Liver (tissue), 9 donors: ENCODE data around the gene TMEM175. TPM values are rescaled to one million over a fixed set of nuclear protein-coding genes. Genes with fewer than 3 reads are reported as not detected.

Experiments used
- DNase-seq: peaks from one replicate; pipeline ENCODE4 v3.0.0-alpha.2; 2017; ENCODE audit warnings: low spot score
- H3K27ac ChIP-seq, 2 donors: one replicate each; pipeline ENCODE4 v1.7.0; 2013; ENCODE audit warnings: inconsistent platforms in 2 of 2, low read length in 2 of 2, control low read depth in 1 of 2, low read depth in 1 of 2, mild to moderate bottlenecking in 1 of 2
- H3K27me3 ChIP-seq, 4 donors: one replicate each; pipeline versions ENCODE4 v1.6.1 to v1.7.0; 2013; ENCODE audit warnings: low read length in 3 of 4, inconsistent platforms in 1 of 4, mild to moderate bottlenecking in 1 of 4, moderate library complexity in 1 of 4; ENCODE audit not compliant: control insufficient read depth in 4 of 4, insufficient read depth in 4 of 4
- H3K36me3 ChIP-seq, 4 donors: one replicate each; pipeline versions ENCODE4 v1.6.1 to v1.7.0; 2013; ENCODE audit warnings: low read length in 3 of 4, mild to moderate bottlenecking in 3 of 4, low read depth in 1 of 4, moderate library complexity in 1 of 4; ENCODE audit not compliant: control insufficient read depth in 4 of 4, insufficient read depth in 3 of 4
- H3K4me1 ChIP-seq, 4 donors: one replicate each; pipeline versions ENCODE4 v1.6.1 to v1.7.0; 2013; ENCODE audit warnings: low read length in 3 of 4, mild to moderate bottlenecking in 3 of 4, moderate library complexity in 1 of 4; ENCODE audit not compliant: control insufficient read depth in 4 of 4, insufficient read depth in 4 of 4
- H3K4me3 ChIP-seq, 3 donors: one replicate each; pipeline versions ENCODE4 v1.6.1 to v1.7.0; 2013; ENCODE audit warnings: low read length in 3 of 3, control low read depth in 1 of 3, low read depth in 1 of 3, mild to moderate bottlenecking in 1 of 3
- H3K9ac ChIP-seq, 2 donors: one replicate each; pipeline ENCODE4 v1.7.0; 2013; ENCODE audit warnings: low read length in 2 of 2, mild to moderate bottlenecking in 2 of 2, moderate library complexity in 2 of 2, control low read depth in 1 of 2, low read depth in 1 of 2
- H3K9me3 ChIP-seq, 4 donors: one replicate each; pipeline versions ENCODE4 v1.6.1 to v1.7.0; 2013; ENCODE audit warnings: low read length in 3 of 4; ENCODE audit not compliant: control insufficient read depth in 4 of 4
- ATF3 ChIP-seq: IDR thresholded peaks from 2 replicates; pipeline ENCODE4 v1.6.1; 2016; ENCODE audit warnings: antibody characterized with exemption
- CTCF ChIP-seq: fragments of 150-350 bp; IDR thresholded peaks from 2 replicates; pipeline ENCODE4 v1.5.1; 2017; ENCODE audit warnings: improper control_type of control experiment, low read depth, low read length; ENCODE audit not compliant: missing input control
- EGR1 ChIP-seq, 2 donors: IDR thresholded peaks; 2 replicates each; pipeline ENCODE4 v1.6.1; 2016 to 2018; ENCODE audit warnings: antibody characterized with exemption in 2 of 2, low read depth in 2 of 2
- FOXA1 ChIP-seq: IDR thresholded peaks from 2 replicates; pipeline ENCODE4 v1.6.1; 2016; ENCODE audit warnings: antibody characterized with exemption
- FOXA2 ChIP-seq: IDR thresholded peaks from 2 replicates; pipeline ENCODE4 v1.6.1; 2016; ENCODE audit warnings: antibody characterized with exemption
- GABPA ChIP-seq, 2 donors: IDR thresholded peaks in 1 of 2; conservative IDR thresholded peaks in 1 of 2; 2 replicates each; pipeline ENCODE4 v1.6.1; 2016; ENCODE audit warnings: antibody characterized with exemption in 2 of 2, mild to moderate bottlenecking in 1 of 2, moderate library complexity in 1 of 2
- HNF4A ChIP-seq, 2 donors: conservative IDR thresholded peaks; 2 replicates each; pipeline ENCODE4 v1.6.1; 2016; ENCODE audit warnings: antibody characterized with exemption in 2 of 2, mild to moderate bottlenecking in 2 of 2
- HNF4G ChIP-seq: IDR thresholded peaks from 2 replicates; pipeline ENCODE4 v1.6.1; 2016; ENCODE audit warnings: antibody characterized with exemption
- JUND ChIP-seq, 2 donors: IDR thresholded peaks; 2 replicates each; pipeline ENCODE4 v1.6.1; 2016; ENCODE audit warnings: antibody characterized with exemption in 2 of 2
- MAX ChIP-seq: IDR thresholded peaks from 2 replicates; pipeline ENCODE4 v1.6.1; 2016; ENCODE audit warnings: antibody characterized with exemption
- NR2F2 ChIP-seq: IDR thresholded peaks from 2 replicates; pipeline ENCODE4 v1.6.1; 2016; ENCODE audit warnings: antibody characterized with exemption
- RAD21 ChIP-seq, 2 donors: IDR thresholded peaks; 2 replicates each; pipeline ENCODE4 v1.6.1; 2016; ENCODE audit warnings: antibody characterized with exemption in 2 of 2, mild to moderate bottlenecking in 2 of 2
- REST ChIP-seq: IDR thresholded peaks from 2 replicates; pipeline ENCODE4 v1.6.1; 2016; ENCODE audit warnings: antibody characterized with exemption, mild to moderate bottlenecking
- RXRA ChIP-seq, 2 donors: IDR thresholded peaks; 2 replicates each; pipeline ENCODE4 v1.6.1; 2017 to 2018; ENCODE audit warnings: antibody characterized with exemption in 2 of 2, mild to moderate bottlenecking in 1 of 2
- SP1 ChIP-seq: IDR thresholded peaks from 2 replicates; pipeline ENCODE4 v1.6.1; 2018; ENCODE audit warnings: antibody characterized with exemption, mild to moderate bottlenecking
- TAF1 ChIP-seq: conservative IDR thresholded peaks from 2 replicates; pipeline ENCODE4 v1.6.1; 2016; ENCODE audit warnings: antibody characterized with exemption, mild to moderate bottlenecking
- YY1 ChIP-seq: IDR thresholded peaks from 2 replicates; pipeline ENCODE4 v1.6.1; 2016; ENCODE audit warnings: antibody characterized with exemption, mild to moderate bottlenecking
- ZBTB33 ChIP-seq: IDR thresholded peaks from 2 replicates; pipeline ENCODE4 v1.6.1; 2016; ENCODE audit warnings: antibody characterized with exemption
- WGBS: extraction: QIAGEN DNeasy Blood & Tissue Kit; methylation state at CpG from one replicate; pipeline ENCODE4 v1.1.7; 2013; 5-methylcytosine and 5-hydroxymethylcytosine counted together
- polyA plus RNA-seq, 2 donors: library from polyadenylated mRNA; stranded (reverse) in 1 of 2; unstranded in 1 of 2; fragments of 200-250 nt in 1 of 2; fragments of >200 nt in 1 of 2; fragmentation: Nextera tagmentation in 1 of 2; extraction: Ambion mirVana in 1 of 2; gene quantifications; one replicate each; pipeline versions ENCODE4 v1.2.1 to v1.2.3, GENCODE V29; 2013 to 2015
- total RNA-seq, 2 donors: library from RNA; depleted of rRNA; stranded (reverse); fragments of >200 nt; gene quantifications; one replicate each; pipeline ENCODE4 v1.2.3, GENCODE V29; 2014
- donor health status: healthy.
- donor health status: healthy.
- donor health status: healthy.
- donor health status: healthy.
- donor health status: healthy.

Gene TMEM175
- total and polyA plus RNA-seq, 4 donors, result 18.6 to 26.3 (median 25.5) TPM

- Histone ChIP-seq H3K9ac (no peak overlapping the region), H3K36me3 (peaks cover 2 to 66% (median 15%) of the 10 kb centered on the region in 4 donors), H3K27ac (no peak overlapping the region), H3K27me3 (no peaks in the 10 kb centered on the region), H3K4me1 (no peaks in the 10 kb centered on the region), H3K4me3 (no peak overlapping the region), H3K9me3 (no peaks in the 10 kb centered on the region)
- DNase-seq, result no peak
- TF ChIP-seq FOXA2 (no peak), HNF4A (conservative IDR thresholded peaks at IDR 0.05) (no peak), FOXA1 (no peak), ATF3 (no peak), EGR1 (IDR thresholded peaks at IDR 0.05; ENCODE audit: low read depth in 2 of 2) (no peak), YY1 (no peak), SP1 (no peak), RXRA (IDR thresholded peaks at IDR 0.05) (no peak), GABPA (IDR thresholded peaks at IDR 0.05 in 1 of 2, conservative IDR thresholded peaks at IDR 0.05 in 1 of 2) (no peak), RAD21 (IDR thresholded peaks at IDR 0.05) (no peak), NR2F2 (no peak), REST (no peak), HNF4G (no peak), MAX (no peak), JUND (IDR thresholded peaks at IDR 0.05) (no peak), CTCF (no peak), ZBTB33 (no peak), TAF1 (no peak)
- 97% methylated on average over 22 of the region's 22 CpGs for WGBS
Observed at GRCh38 chr4:890036-890695, 42.1 kb upstream of the TMEM175 start.
